Activated T-helper 1 cell treated with anti-CD3 and anti-CD28 coated beads, Interleukin-12 subunit alpha, Interleukin-12 subunit beta, Interleukin-2, Interleukin-4 antibody, amounts not matched to agents 30 ng/mL and 10 ng/mL and 1 ng/mL, durations not matched to agents 14 hours and 24 hours and 36 hours (primary cell): ENCODE results near the gene WT1. TPM values are rescaled to one million over a fixed set of nuclear protein-coding genes. Genes with fewer than 3 reads are reported as not detected.

Experiments used
- DNase-seq: peaks from one replicate; pipeline ENCODE4 v3.0.0; 2021; ENCODE audit warnings: low spot score
- H3K27ac Mint-ChIP-seq: one replicate; pipeline ENCODE4 v1.8.0; 2021; ENCODE audit warnings: mild to moderate bottlenecking, mixed read lengths
- H3K27me3 Mint-ChIP-seq: one replicate; pipeline ENCODE4 v1.8.0; 2022; ENCODE audit warnings: mild to moderate bottlenecking, moderate library complexity, mixed read lengths; ENCODE audit not compliant: insufficient read depth
- H3K36me3 Mint-ChIP-seq: one replicate; pipeline ENCODE4 v1.8.0; 2021; ENCODE audit warnings: low read depth, mixed read lengths
- H3K4me1 Mint-ChIP-seq: one replicate; pipeline ENCODE4 v1.8.0; 2021; ENCODE audit warnings: low read depth, mixed read lengths
- H3K4me3 Mint-ChIP-seq: one replicate; pipeline ENCODE4 v1.8.0; 2021; ENCODE audit warnings: mild to moderate bottlenecking, moderate library complexity, mixed read lengths
- H3K9me3 Mint-ChIP-seq: one replicate; pipeline ENCODE4 v1.8.0; 2021; ENCODE audit warnings: mixed read lengths
- intact Hi-C: fragments of 100-400 bp; cut with micrococcal nuclease; formaldehyde crosslinking; loops from one replicate; pipeline ENCODE4 v1.15.1; 2024
- total RNA-seq: library from RNA; stranded (reverse); gene quantifications from 2 replicates; pipeline ENCODE4 v1.2.3, GENCODE V29; 2022

The WT1 gene
- total RNA-seq, 1 donor from 2014 or later, result not detected

- intact Hi-C loops, result no loop called here
These were observed 15.0 kb upstream of the WT1 start for GRCh38 chr11:32450372-32450771.

GRCh38 chr11:32448232-32448631, 12.9 kb upstream of the WT1 start:
- H3K9me3 Mint-ChIP-seq, result no peaks in the 10 kb centered on the region
- H3K27ac Mint-ChIP-seq, result no peak overlapping the region
- peaks cover 21% of the 10 kb centered on the region for H3K27me3 Mint-ChIP-seq
- no peaks in the 10 kb centered on the region for H3K4me1 Mint-ChIP-seq
- no peak overlapping the region for H3K4me3 Mint-ChIP-seq
- DNase-seq, result no peak
- intact Hi-C loops, result no loop called here
- no peaks in the 10 kb centered on the region for H3K36me3 Mint-ChIP-seq

More at GRCh38 chr11:32450372-32450771, 15.0 kb upstream of the WT1 start:
- DNase-seq, result no peak
- Mint-ChIP-seq H3K4me3 (no peak overlapping the region), H3K9me3 (no peaks in the 10 kb centered on the region), H3K27me3 (peaks cover 8% of the 10 kb centered on the region), H3K4me1 (no peaks in the 10 kb centered on the region), H3K36me3 (no peaks in the 10 kb centered on the region), H3K27ac (no peak overlapping the region)

- Mint-ChIP-seq H3K4me1 (no peaks in the 10 kb centered on the region), H3K27ac (no peak overlapping the region), H3K36me3 (no peaks in the 10 kb centered on the region), H3K27me3 (peaks cover 26% of the 10 kb centered on the region), H3K9me3 (no peaks in the 10 kb centered on the region), H3K4me3 (no peak overlapping the region)
- intact Hi-C loops, result no loop called here
- no peak for DNase-seq
These were observed 11.9 kb upstream of the WT1 start for GRCh38 chr11:32447252-32447651.

GRCh38 chr11:32446227-32446626, 10.9 kb upstream of the WT1 start:
- Mint-ChIP-seq H3K4me3 (no peak overlapping the region), H3K27ac (no peak overlapping the region), H3K27me3 (peaks cover 36% of the 10 kb centered on the region), H3K36me3 (no peaks in the 10 kb centered on the region), H3K4me1 (no peaks in the 10 kb centered on the region), H3K9me3 (no peaks in the 10 kb centered on the region)
- no peak for DNase-seq
- intact Hi-C loops, result no loop called here

GRCh38 chr11:32444186-32444585, 8.8 kb upstream of the WT1 start:
- Mint-ChIP-seq H3K9me3 (no peaks in the 10 kb centered on the region), H3K27ac (no peak overlapping the region), H3K27me3 (peaks cover 47% of the 10 kb centered on the region), H3K4me3 (no peak overlapping the region), H3K4me1 (no peaks in the 10 kb centered on the region), H3K36me3 (no peaks in the 10 kb centered on the region)
- no peak for DNase-seq
- intact Hi-C loops, result loop anchor here (5.0 kb wide), 2 partner anchors 112 to 348 kb away; partner anchors contain the start of gene CCDC73

- H3K4me3 Mint-ChIP-seq, result no peak overlapping the region
These were observed 5.6 kb upstream of the WT1 start for GRCh38 chr11:32440916-32441315.

GRCh38 chr11:32440312-32440908, 5.1 kb upstream of the WT1 start:
- no peaks in the 10 kb centered on the region for H3K9me3 Mint-ChIP-seq
- H3K27ac Mint-ChIP-seq, result peak overlapping the region; percentile 1
- peaks cover 4% of the 10 kb centered on the region for H3K36me3 Mint-ChIP-seq
- no peak for DNase-seq
- H3K4me3 Mint-ChIP-seq, result no peak overlapping the region
- no peaks in the 10 kb centered on the region for H3K4me1 Mint-ChIP-seq
- peaks cover 74% of the 10 kb centered on the region for H3K27me3 Mint-ChIP-seq
- intact Hi-C loops, result loop anchor here (5.0 kb wide), 2 partner anchors 108 to 352 kb away; partner anchors contain the start of gene CCDC73

More at GRCh38 chr11:32440916-32441315, 5.6 kb upstream of the WT1 start:
- Mint-ChIP-seq H3K36me3 (peaks cover 4% of the 10 kb centered on the region), H3K27ac (no peak overlapping the region), H3K27me3 (peaks cover 71% of the 10 kb centered on the region), H3K9me3 (no peaks in the 10 kb centered on the region), H3K4me1 (no peaks in the 10 kb centered on the region)
- DNase-seq, result no peak
- intact Hi-C loops, result loop anchor here (5.0 kb wide), 2 partner anchors 109 to 351 kb away; partner anchors contain the start of gene CCDC73

- H3K4me1 Mint-ChIP-seq, result no peaks in the 10 kb centered on the region
- no peak overlapping the region for H3K4me3 Mint-ChIP-seq
These were observed 4.3 kb upstream of the WT1 start for GRCh38 chr11:32439501-32440210.

GRCh38 chr11:32438866-32439489, 3.6 kb upstream of the WT1 start:
- Mint-ChIP-seq H3K4me1 (peaks cover under 1% of the 10 kb centered on the region), H3K27me3 (peaks cover 73% of the 10 kb centered on the region), H3K9me3 (no peaks in the 10 kb centered on the region), H3K36me3 (peaks cover 4% of the 10 kb centered on the region), H3K4me3 (no peak overlapping the region), H3K27ac (no peak overlapping the region)
- intact Hi-C loops, result no loop called here
- DNase-seq, result no peak

More at GRCh38 chr11:32439501-32440210, 4.3 kb upstream of the WT1 start:
- peak overlapping the region; percentile 29 for H3K27ac Mint-ChIP-seq
- peaks cover 71% of the 10 kb centered on the region for H3K27me3 Mint-ChIP-seq
- peaks cover 4% of the 10 kb centered on the region for H3K36me3 Mint-ChIP-seq
- H3K9me3 Mint-ChIP-seq, result no peaks in the 10 kb centered on the region
- intact Hi-C loops, result loop anchor here (5.0 kb wide), 2 partner anchors 107 to 353 kb away; partner anchors contain the start of gene CCDC73
- DNase-seq, result no peak

- Mint-ChIP-seq H3K36me3 (peaks cover 4% of the 10 kb centered on the region), H3K4me1 (peaks cover 5% of the 10 kb centered on the region), H3K4me3 (no peak overlapping the region), H3K27ac (peak overlapping the region; percentile 44), H3K9me3 (no peaks in the 10 kb centered on the region), H3K27me3 (peaks cover 76% of the 10 kb centered on the region)
- no peak for DNase-seq
- intact Hi-C loops, result no loop called here
These were observed 3.1 kb upstream of the WT1 start for GRCh38 chr11:32438346-32438865.

GRCh38 chr11:32437495-32438345, 2.4 kb upstream of the WT1 start:
- no peak for DNase-seq
- peaks cover 5% of the 10 kb centered on the region for H3K4me1 Mint-ChIP-seq
- H3K36me3 Mint-ChIP-seq, result peaks cover 4% of the 10 kb centered on the region
- H3K27me3 Mint-ChIP-seq, result peaks cover 76% of the 10 kb centered on the region
- H3K4me3 Mint-ChIP-seq, result no peak overlapping the region
- intact Hi-C loops, result loop anchor here (2.0 kb wide), 1 partner anchor 625 kb away; no protein-coding TSS in a partner anchor
- peak overlapping the region; percentile 44 for H3K27ac Mint-ChIP-seq
- H3K9me3 Mint-ChIP-seq, result no peaks in the 10 kb centered on the region
